Tibial nerve (tissue), 4 donors: ENCODE results near the gene VEGFA. TPM values are rescaled to one million over a fixed set of nuclear protein-coding genes. Genes with fewer than 3 reads are reported as not detected.

Experiments used
- DNase-seq, 2 donors: peaks; one replicate each; pipeline ENCODE4 v3.0.0-alpha.2; 2019; ENCODE audit warnings: low spot score in 2 of 2
- H3K27ac ChIP-seq, 4 donors: fragments of 200-600 bp; sonication (generic) in 3 of 4; one replicate each; pipeline ENCODE4 v1.5.1; 2017 to 2019; ENCODE audit warnings: mild to moderate bottlenecking in 1 of 4
- H3K27me3 ChIP-seq, 2 donors: fragments of 200-600 bp; sonication (generic) in 1 of 2; one replicate each; pipeline versions ENCODE4 v1.5.1 to v1.6.0; 2017 to 2019
- H3K36me3 ChIP-seq, 3 donors: fragments of 200-600 bp; sonication (generic); one replicate each; pipeline ENCODE4 v1.5.1; 2018 to 2019
- H3K4me1 ChIP-seq, 4 donors: fragments of 200-600 bp; sonication (generic) in 3 of 4; one replicate each; pipeline ENCODE4 v1.5.1; 2017 to 2019
- H3K4me3 ChIP-seq, 4 donors: fragments of 200-600 bp; sonication (generic) in 3 of 4; one replicate each; pipeline ENCODE4 v1.5.1; 2017 to 2019; ENCODE audit warnings: mild to moderate bottlenecking in 1 of 4, moderate library complexity in 1 of 4
- H3K9me3 ChIP-seq, 4 donors: fragments of 200-600 bp; sonication (generic) in 3 of 4; one replicate each; pipeline ENCODE4 v1.5.1; 2017 to 2019
- CTCF ChIP-seq, 5 experiments: fragments of 200-600 bp in 3 of 5; fragments of 450-650 bp in 2 of 5; sonication (generic) in 3 of 5; IDR thresholded peaks; one replicate each; pipeline ENCODE4 v1.5.1; 2016 to 2019; ENCODE audit warnings: antibody characterized with exemption in 5 of 5, mild to moderate bottlenecking in 3 of 5, moderate library complexity in 2 of 5
- EP300 ChIP-seq, 2 donors: sonication (generic); formaldehyde crosslinking; IDR thresholded peaks; one replicate each; pipeline ENCODE4 v1.6.1; 2017; ENCODE audit warnings: antibody characterized with exemption in 2 of 2, mild to moderate bottlenecking in 1 of 2
- POLR2A ChIP-seq, 2 donors: fragments of 450-650 bp; IDR thresholded peaks; one replicate each; pipeline ENCODE4 v1.6.1; 2017; ENCODE audit warnings: antibody characterized with exemption in 2 of 2, mild to moderate bottlenecking in 2 of 2, moderate library complexity in 2 of 2
- WGBS, 2 donors: methylation state at CpG; one replicate each; pipeline ENCODE4 v1.1.5; 2018; 5-methylcytosine and 5-hydroxymethylcytosine counted together
- total RNA-seq, 4 donors: library from RNA; depleted of rRNA; stranded (reverse); fragments of >200 nt; gene quantifications; one replicate each; pipeline ENCODE4 v1.1.0, GENCODE V29; 2016

Gene VEGFA
- total RNA-seq, 4 donors from 2014 or later, result 175 to 220 (median 177) TPM

- H3K9me3 ChIP-seq, result no peaks in the 10 kb centered on the region
- H3K27me3 ChIP-seq, result no peaks in the 10 kb centered on the region
- no peak for DNase-seq
- H3K4me1 ChIP-seq, result peaks cover 0 to 45% (median 0%) of the 10 kb centered on the region in 4 donors
- no peaks in the 10 kb centered on the region for H3K36me3 ChIP-seq
- 80 to 90% methylated on average over 16 of the region's 16 CpGs for WGBS, 2 donors
- H3K27ac ChIP-seq, result no peak overlapping the region
- H3K4me3 ChIP-seq, result no peak overlapping the region
- no peak for TF ChIP-seq CTCF (IDR thresholded peaks at IDR 0.05)
- TF ChIP-seq EP300 (IDR thresholded peaks at IDR 0.05), result no peak
- TF ChIP-seq POLR2A (IDR thresholded peaks at IDR 0.05), result no peak
Measured at GRCh38 chr6:43744931-43745727, 24.9 kb upstream of the VEGFA start.

DNA sequence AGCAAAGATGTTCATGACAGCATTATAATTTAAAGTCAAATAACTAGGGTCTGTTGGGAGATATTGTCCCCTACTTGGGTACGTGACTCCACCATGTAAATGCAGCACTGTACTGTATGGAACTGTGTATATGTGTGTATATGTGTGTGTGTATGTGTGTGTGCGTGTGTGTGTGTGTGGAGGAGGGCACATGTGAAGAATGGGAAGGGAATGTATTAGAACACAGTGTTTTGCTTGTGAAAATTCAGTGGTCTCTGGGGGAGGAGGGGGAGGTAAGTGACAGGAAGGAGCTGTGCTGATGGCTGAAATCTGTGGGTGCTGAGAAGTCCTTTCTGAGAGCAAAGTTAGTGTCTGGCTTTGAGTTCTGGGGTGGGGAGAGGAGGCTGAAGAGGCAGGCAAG lies 23.9 kb upstream of the VEGFA start:
- H3K27me3 ChIP-seq, result no peaks in the 10 kb centered on the region
- H3K36me3 ChIP-seq, result no peaks in the 10 kb centered on the region
- 77 to 88% methylated on average over 2 of the region's 2 CpGs for WGBS, 2 donors
- TF ChIP-seq POLR2A (IDR thresholded peaks at IDR 0.05) (no peak), EP300 (IDR thresholded peaks at IDR 0.05) (no peak), CTCF (IDR thresholded peaks at IDR 0.05) (no peak)
- DNase-seq, result no peak
- H3K27ac ChIP-seq, result no peak overlapping the region
- no peaks in the 10 kb centered on the region for H3K9me3 ChIP-seq
- peaks cover 0 to 37% (median 0%) of the 10 kb centered on the region in 4 donors for H3K4me1 ChIP-seq
- H3K4me3 ChIP-seq, result no peak overlapping the region

DNA sequence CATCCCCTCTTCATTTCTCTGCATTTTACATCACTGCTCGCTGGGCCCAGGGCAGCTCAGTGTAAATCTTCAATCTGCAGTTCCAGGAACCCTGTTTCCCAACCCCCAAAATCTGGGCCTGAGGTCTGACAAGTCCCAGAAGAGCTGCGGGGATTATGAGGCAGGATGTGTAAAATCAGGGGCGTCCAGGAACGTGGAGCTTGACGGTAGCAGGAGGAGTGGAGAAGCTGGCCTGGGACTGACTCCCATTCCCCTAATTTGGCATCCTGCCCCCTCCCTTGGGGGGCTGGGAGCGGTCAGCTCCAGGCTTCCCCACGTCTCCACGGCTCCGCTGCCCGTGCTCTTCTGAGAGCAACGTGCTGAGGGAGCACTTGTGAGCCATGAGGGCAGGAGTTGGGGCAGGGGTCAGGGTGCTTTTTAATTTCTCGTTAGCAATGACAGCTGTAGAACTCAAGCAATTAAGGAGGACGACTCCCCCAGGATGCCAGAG lies 23.4 kb upstream of the VEGFA start:
- TF ChIP-seq POLR2A (IDR thresholded peaks at IDR 0.05) (no peak), EP300 (IDR thresholded peaks at IDR 0.05) (no peak), CTCF (IDR thresholded peaks at IDR 0.05) (no peak)
- no peaks in the 10 kb centered on the region for H3K27me3 ChIP-seq
- DNase-seq, result no peak
- H3K27ac ChIP-seq, result no peak overlapping the region
- H3K4me1 ChIP-seq, result peaks cover 0 to 31% (median 0%) of the 10 kb centered on the region in 4 donors
- H3K9me3 ChIP-seq, result no peaks in the 10 kb centered on the region
- no peaks in the 10 kb centered on the region for H3K36me3 ChIP-seq
- WGBS, 2 donors, result 22 to 44% methylated on average over 12 to 13 of the region's 13 CpGs
- no peak overlapping the region for H3K4me3 ChIP-seq

GRCh38 chr6:43747784-43748183 lies 22.2 kb upstream of the VEGFA start:
- WGBS, 2 donors, result 85 to 94% methylated on average over 4 of the region's 4 CpGs
- H3K4me3 ChIP-seq, result no peak overlapping the region
- H3K4me1 ChIP-seq, result peaks cover 0 to 20% (median 0%) of the 10 kb centered on the region in 4 donors
- DNase-seq, result no peak
- TF ChIP-seq POLR2A (IDR thresholded peaks at IDR 0.05) (no peak), EP300 (IDR thresholded peaks at IDR 0.05) (no peak), CTCF (IDR thresholded peaks at IDR 0.05) (no peak)
- H3K9me3 ChIP-seq, result no peaks in the 10 kb centered on the region
- H3K36me3 ChIP-seq, result no peaks in the 10 kb centered on the region
- H3K27me3 ChIP-seq, result no peaks in the 10 kb centered on the region
- no peak overlapping the region for H3K27ac ChIP-seq

DNA sequence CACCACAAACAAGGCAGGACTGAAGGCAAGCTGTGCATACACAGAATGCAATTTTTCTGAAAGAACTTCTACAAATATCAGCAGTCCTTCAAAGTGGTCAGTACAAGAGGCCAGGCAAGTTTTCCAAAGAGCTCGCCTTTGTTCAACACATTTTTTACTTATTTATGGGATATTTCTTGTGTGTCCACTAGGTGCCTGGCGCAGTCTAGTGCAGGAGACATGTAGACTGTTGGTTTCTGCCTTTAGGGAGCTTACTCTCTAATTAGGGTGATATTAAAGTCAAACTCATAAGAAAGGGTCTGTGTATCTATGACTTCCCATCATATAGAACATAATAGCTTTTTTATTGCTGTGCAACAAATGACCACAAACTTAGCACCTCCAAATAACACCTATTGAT lies 21.2 kb upstream of the VEGFA start:
- H3K4me1 ChIP-seq, result peaks cover 0 to 10% (median 0%) of the 10 kb centered on the region in 4 donors
- H3K27ac ChIP-seq, result no peak overlapping the region
- H3K4me3 ChIP-seq, result no peak overlapping the region
- no peaks in the 10 kb centered on the region for H3K27me3 ChIP-seq
- no peaks in the 10 kb centered on the region for H3K36me3 ChIP-seq
- 95 to 96% methylated on average over 2 of the region's 2 CpGs for WGBS, 2 donors
- TF ChIP-seq EP300 (IDR thresholded peaks at IDR 0.05), result no peak
- TF ChIP-seq CTCF (IDR thresholded peaks at IDR 0.05), result no peak
- no peak for TF ChIP-seq POLR2A (IDR thresholded peaks at IDR 0.05)
- peaks cover 0 to 5% (median 0%) of the 10 kb centered on the region in 4 donors for H3K9me3 ChIP-seq
- DNase-seq, result no peak
